Anterior cingulate cortex (tissue), 58 donors: ENCODE results near the gene SERPINA9.
"Not testable (repeated sequence)": the region's sequence is repeated elsewhere in the genome, so short reads cannot be mapped to it uniquely, and the experiment has no call there.

Experiments
- DNase-seq, 58 donors: peaks; one replicate each; lab custom pipeline; 2025; lab: John Stamatoyannopoulos, UW

Gene SERPINA9

GRCh38 chr14:94489336-94489735 is 13.3 kb upstream of the SERPINA9 start:
- DNase-seq: no peak

- no peak for DNase-seq
These were observed 10.9 kb upstream of the SERPINA9 start for GRCh38 chr14:94486883-94487282.

- DNase-seq: peak in 40 of 58 donors; percentile 4 to 70 (median 24)
These were observed 10.2 kb upstream of the SERPINA9 start for GRCh38 chr14:94485944-94486841.

- no peak for DNase-seq
These were observed 8.5 kb upstream of the SERPINA9 start for GRCh38 chr14:94484481-94484880.

GRCh38 chr14:94483729-94484275 is 7.8 kb upstream of the SERPINA9 start:
- DNase-seq: no peak

- DNase-seq: no peak
These were observed 7.1 kb upstream of the SERPINA9 start for GRCh38 chr14:94483071-94483451.

- not testable (repeated sequence) for DNase-seq
These were observed 6.4 kb upstream of the SERPINA9 start for GRCh38 chr14:94482132-94483070.

- DNase-seq: no peak
These were observed 5.6 kb upstream of the SERPINA9 start for GRCh38 chr14:94481468-94482131.

GRCh38 chr14:94480809-94481208 is 4.8 kb upstream of the SERPINA9 start:
- DNase-seq: no peak

GRCh38 chr14:94478420-94478819 is 2.4 kb upstream of the SERPINA9 start:
- no peak for DNase-seq

- no peak for DNase-seq
These were observed 1.4 kb downstream of the SERPINA9 start for GRCh38 chr14:94474581-94475031.

GRCh38 chr14:94473666-94474410 is 2.2 kb downstream of the SERPINA9 start:
- DNase-seq: no peak

GRCh38 chr14:94472842-94473241 is 3.2 kb downstream of the SERPINA9 start:
- no peak for DNase-seq

- DNase-seq: no peak
These were observed 5.0 kb downstream of the SERPINA9 start for GRCh38 chr14:94471045-94471444.

GRCh38 chr14:94470311-94470710 is 5.7 kb downstream of the SERPINA9 start:
- DNase-seq: no peak

GRCh38 chr14:94469261-94469660 is 6.7 kb downstream of the SERPINA9 start:
- DNase-seq: no peak

- DNase-seq: no peak
These were observed 8.1 kb downstream of the SERPINA9 start for GRCh38 chr14:94467728-94468520.

- DNase-seq: no peak
These were observed 9.2 kb downstream of the SERPINA9 start for GRCh38 chr14:94466706-94467370.
